GM18867 (cell line): Measurements from ENCODE around the gene NR3C2.

Experiments
- ATAC-seq: cut with Tn5 transposase; IDR thresholded peaks from one replicate; pipeline ENCODE4 v1.9.1; 2021; ENCODE audit warnings: mild to moderate bottlenecking, moderate library complexity; ENCODE audit not compliant: unreplicated experiment

Gene NR3C2

DNA sequence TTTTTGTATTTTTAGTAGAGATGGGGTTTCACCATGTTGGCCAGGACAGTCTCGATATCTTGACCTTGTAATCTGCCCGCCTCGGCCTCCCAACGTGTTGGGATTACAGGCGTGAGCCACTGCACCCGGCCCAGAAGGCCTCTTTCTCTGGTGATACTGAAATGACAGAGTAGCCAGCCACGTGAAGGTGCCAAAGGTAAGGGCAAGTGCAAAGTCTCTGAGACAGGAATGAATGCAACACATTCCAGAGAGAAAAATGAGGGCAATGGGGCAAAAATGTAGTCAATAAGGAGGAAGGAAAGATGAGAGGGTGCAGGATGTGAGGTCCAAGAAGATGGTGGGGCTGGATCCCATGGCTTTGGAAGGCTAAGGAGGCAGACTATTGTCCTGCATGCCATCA, 176.0 kb downstream of the NR3C2 start:
- ATAC-seq = no peak

GRCh38 chr4:148265627-148266026, 176.6 kb downstream of the NR3C2 start:
- no peak for ATAC-seq

- no peak for ATAC-seq
Measured at GRCh38 chr4:148263802-148264201, 178.4 kb downstream of the NR3C2 start.

GRCh38 chr4:148263127-148263526, 179.1 kb downstream of the NR3C2 start:
- no peak for ATAC-seq

GRCh38 chr4:148261848-148262247, 180.4 kb downstream of the NR3C2 start:
- ATAC-seq = no peak

DNA sequence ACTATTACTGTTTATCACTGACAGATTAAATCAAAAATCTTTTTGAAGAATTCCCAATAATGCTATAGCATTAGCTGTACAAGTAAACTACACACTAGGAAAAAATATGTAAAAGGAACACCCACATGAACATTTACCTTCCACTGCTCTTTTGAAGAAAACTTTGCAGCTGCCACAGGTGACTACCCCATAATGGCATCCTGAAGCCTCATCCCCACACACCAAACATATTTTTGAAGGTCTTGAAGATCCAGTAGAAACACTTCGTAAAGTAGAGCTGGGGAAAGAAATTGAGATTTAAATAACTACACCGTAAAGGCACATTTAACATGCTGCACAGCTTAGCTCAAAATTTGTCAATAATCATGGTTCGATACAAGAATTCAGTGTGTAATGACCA, 182.4 kb downstream of the NR3C2 start:
- no peak for ATAC-seq

DNA sequence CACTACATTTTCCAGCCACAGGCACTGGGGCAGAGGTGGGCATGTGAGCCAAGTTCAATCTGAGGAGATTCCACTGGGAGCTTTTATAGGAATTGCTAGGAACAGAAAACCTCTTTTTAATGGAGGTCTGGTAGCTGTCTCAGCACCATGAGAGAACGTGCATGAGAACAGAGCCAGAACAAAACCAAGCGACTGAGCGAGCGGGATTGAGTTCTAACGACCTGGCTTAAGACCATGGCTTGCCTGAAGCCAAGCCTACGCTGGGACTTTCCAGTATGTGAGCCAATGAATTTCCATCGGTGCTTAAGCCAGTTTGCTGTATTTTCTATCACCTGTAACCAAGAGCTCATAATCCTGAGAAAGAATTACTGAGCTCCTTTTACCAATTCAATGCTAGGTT, 183.7 kb downstream of the NR3C2 start:
- no peak for ATAC-seq

- no peak for ATAC-seq
Measured at GRCh38 chr4:148255344-148255720, 186.9 kb downstream of the NR3C2 start.

DNA sequence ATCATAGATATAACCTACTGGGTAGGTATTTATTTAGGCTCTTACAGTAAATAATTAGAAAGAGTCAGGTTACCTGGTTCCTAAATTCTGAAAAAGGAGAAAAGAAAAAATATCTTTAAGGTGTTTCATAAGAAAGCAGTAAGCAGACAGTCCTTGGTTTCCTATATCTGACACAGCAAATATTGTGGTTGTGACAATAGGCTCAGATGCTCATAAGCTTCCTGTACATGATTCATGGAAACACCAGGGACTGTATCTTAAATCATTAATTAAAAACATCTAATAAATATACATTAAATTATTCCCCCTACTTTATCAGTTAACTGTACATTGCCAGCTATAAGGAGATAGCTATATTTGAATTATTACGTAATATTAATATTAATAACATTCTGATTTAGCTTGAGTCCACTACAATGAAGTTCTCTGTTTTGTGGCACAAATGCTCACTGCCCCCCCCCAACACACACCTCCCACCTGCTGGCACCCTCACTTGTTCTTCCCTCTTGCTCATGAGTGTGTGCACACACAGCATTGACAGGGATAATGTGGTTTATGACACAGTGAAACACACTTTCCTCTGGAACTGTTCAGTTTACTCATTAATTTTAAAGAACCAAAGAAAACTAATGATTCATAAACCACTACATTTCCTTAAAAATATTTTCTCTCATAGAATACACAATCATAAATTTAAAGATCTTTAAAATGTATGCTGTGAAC, 187.4 kb downstream of the NR3C2 start:
- no peak for ATAC-seq

DNA sequence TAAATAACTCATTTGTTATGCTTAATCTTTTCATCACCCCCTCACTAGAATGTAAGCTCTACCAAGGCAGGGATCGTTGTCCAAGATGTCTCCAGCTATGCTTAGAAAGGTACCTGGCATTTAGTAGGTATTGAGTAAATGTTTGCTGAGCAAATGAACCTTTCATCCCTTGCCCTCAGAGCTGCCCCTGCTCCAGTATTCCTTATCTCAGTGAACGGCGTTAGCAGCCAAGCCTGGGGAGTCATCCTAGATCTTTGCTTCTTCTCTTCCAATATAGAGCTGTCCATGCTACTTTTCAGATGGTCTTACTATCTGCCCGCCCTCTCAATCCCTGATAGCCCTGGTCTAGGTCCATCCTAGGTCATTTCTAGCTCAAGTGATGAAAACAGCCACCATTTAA, 188.4 kb downstream of the NR3C2 start:
- no peak for ATAC-seq

- ATAC-seq = no peak
Measured at GRCh38 chr4:148248824-148249223, 193.4 kb downstream of the NR3C2 start.

- no peak for ATAC-seq
Measured at GRCh38 chr4:148245015-148245414, 197.2 kb downstream of the NR3C2 start.

GRCh38 chr4:148243837-148244236, 198.4 kb downstream of the NR3C2 start:
- ATAC-seq = no peak

DNA sequence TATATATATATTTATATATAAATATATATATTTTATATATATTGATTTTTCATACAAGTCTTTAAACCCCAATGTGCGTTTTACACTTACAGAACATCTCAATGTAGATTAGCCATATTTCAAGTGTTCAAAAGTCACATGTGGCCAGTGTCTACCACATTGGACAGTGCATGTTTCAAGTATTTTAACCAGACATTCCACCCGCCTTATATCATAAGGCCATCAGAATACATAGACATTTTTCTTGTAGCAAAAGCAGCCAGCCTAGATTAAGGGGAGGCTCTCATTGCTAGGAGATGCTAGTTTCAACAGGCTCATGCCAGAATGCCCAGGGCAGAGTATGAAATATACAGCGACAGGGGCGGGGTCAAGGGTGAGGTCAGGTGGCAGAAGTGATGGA, 202.0 kb downstream of the NR3C2 start:
- ATAC-seq = no peak

GRCh38 chr4:148239494-148239985, 202.7 kb downstream of the NR3C2 start:
- no peak for ATAC-seq

GRCh38 chr4:148238811-148239493, 203.3 kb downstream of the NR3C2 start:
- ATAC-seq = no peak

DNA sequence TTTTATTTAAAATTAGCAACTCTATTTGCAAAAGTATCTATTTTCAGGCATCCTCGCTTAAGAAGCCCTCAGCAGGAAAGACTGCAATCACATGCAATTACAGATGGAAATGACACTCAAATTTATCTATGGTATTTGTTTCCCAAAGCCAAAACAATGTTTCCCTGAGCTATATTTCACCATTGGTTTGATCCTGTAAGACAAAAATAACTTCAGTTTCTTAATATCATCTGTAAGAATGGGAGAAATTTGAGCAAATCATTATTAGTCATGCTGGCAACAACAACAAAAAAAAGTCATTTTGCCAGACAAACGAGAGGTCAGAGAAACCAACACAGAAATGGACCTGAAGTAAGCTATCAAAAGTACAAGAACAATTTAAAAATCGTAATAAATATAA, 204.1 kb downstream of the NR3C2 start:
- ATAC-seq = no peak

- ATAC-seq = no peak
Measured at GRCh38 chr4:148235809-148236208, 206.4 kb downstream of the NR3C2 start.

DNA sequence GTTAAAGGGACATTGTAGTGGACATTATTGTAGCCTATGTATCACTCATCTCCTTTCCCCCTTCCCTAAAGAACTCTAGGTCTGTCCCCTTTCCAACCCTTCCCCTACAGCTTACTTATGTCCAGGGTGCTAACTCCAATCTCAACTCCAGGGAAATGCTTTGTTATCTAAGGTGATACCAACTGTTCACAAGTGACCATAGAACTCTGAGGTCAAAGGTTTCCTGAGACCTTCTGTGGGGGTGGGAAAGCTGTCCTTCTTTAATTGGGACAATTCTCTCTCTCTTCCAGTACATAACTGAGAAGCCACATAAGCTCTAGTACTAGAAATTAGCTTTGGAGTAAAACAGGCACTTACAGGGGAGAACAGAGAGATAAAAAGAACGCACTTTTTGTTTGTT, 212.4 kb downstream of the NR3C2 start:
- no peak for ATAC-seq

DNA sequence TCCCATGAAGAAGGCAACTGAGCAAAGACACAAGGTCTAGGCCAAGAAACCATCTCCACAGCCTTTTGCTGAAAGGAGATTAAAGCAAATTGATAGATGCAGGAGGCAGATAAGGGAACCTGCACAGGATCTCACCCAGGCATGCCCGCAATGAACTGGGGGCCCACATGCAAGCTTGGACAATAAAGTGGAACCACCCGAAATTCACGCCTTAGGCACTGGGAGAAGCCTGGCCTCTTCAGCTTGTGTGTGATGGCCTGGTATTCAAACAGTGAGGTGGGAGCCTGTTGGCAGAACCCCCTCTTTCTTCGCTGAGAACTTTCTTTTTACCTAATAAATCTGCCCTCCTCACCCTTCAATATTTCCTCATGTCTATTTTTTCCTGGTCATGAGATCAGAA, 213.2 kb downstream of the NR3C2 start:
- no peak for ATAC-seq

GRCh38 chr4:148227147-148227546, 215.1 kb downstream of the NR3C2 start:
- no peak for ATAC-seq

DNA sequence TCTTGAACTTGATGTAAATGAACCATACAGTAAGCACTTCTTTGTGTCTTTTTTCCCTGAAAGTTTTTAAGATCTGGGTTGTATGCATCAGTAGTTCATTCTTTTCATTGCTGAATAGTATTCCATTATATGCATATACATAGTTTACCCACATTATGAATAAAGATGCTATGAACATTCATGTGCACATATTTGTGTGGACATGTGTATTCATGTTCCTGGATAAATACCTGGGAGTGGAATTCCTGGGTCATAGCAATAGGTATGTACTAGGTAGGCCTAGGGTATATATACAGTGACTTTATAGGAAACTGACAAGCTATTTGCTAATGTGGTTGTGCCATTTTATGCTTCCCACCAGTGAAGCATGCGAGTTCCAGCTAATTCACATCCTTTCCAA, 215.9 kb downstream of the NR3C2 start:
- no peak for ATAC-seq

DNA sequence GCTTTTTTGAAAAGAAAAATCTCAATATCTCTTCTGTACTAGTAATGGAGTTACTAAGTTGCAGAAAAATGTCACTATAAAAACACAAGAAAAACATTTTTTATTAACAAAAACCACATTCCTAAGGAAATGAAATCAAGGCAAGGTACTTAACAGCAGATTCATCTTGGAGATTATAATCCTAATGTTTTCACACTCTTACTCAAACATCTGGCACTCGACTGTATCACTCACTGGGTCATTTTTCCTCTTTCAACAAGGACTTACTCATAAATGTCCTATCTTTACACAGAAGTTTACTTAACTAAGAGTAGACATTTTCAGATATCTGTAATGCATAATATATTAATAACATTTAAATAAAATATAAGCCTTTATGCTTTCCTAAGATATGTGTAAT, 216.6 kb downstream of the NR3C2 start:
- no peak for ATAC-seq
